Loucy (cell line): Measurements from ENCODE around the gene DBT.

Source experiments
- H2AFZ ChIP-seq: fragments of 200-600 bp; sonication (generic); 2 replicates; pipeline ENCODE4 v1.6.0; 2016; ENCODE audit warnings: antibody characterized with exemption, mild to moderate bottlenecking, low read length, moderate library complexity
- H3F3A ChIP-seq: fragments of 200-600 bp; 2 replicates; pipeline ENCODE4 v1.6.0; 2016; ENCODE audit warnings: antibody characterized with exemption, low read depth, mild to moderate bottlenecking
- H3K27me3 ChIP-seq: fragments of 200-600 bp; sonication (generic); 2 replicates; pipeline ENCODE4 v1.6.1; 2014; ENCODE audit warnings: low read length, mild to moderate bottlenecking; ENCODE audit not compliant: insufficient read depth, poor library complexity, severe bottlenecking
- H3K36me3 ChIP-seq: fragments of 200-600 bp; sonication (generic); 2 replicates; pipeline ENCODE4 v1.6.1; 2016; ENCODE audit warnings: low read length; ENCODE audit not compliant: insufficient read depth
- H3K4me1 ChIP-seq: fragments of 200-600 bp; sonication (generic); 2 replicates; pipeline ENCODE4 v1.5.1; 2014; ENCODE audit warnings: low read length, mild to moderate bottlenecking; ENCODE audit not compliant: insufficient read depth, poor library complexity, severe bottlenecking
- H3K4me2 ChIP-seq: fragments of 200-600 bp; sonication (generic); 2 replicates; pipeline ENCODE4 v1.6.0; 2014; ENCODE audit warnings: antibody characterized with exemption, low read length, low read depth, mild to moderate bottlenecking; ENCODE audit not compliant: poor library complexity, severe bottlenecking
- H3K4me3 ChIP-seq: fragments of 200-600 bp; sonication (generic); 2 replicates; pipeline ENCODE4 v1.5.1; 2014; ENCODE audit warnings: low read length, mild to moderate bottlenecking, mixed read lengths; ENCODE audit not compliant: poor library complexity, severe bottlenecking
- H3K79me2 ChIP-seq: fragments of 200-600 bp; sonication (generic); 2 replicates; pipeline ENCODE4 v1.6.1; 2014; ENCODE audit warnings: low read length; ENCODE audit not compliant: insufficient read depth
- H3K9ac ChIP-seq: fragments of 200-600 bp; sonication (generic); 2 replicates; pipeline ENCODE4 v1.6.0; 2014; ENCODE audit warnings: mild to moderate bottlenecking, low read depth, low read length, moderate library complexity; ENCODE audit not compliant: poor library complexity, severe bottlenecking
- H3K9me2 ChIP-seq: fragments of 200-600 bp; sonication (generic); replicated peaks from 2 replicates; pipeline ENCODE4 v1.6.1; 2016; ENCODE audit warnings: low read depth, low read length, mixed read lengths
- H3K9me3 ChIP-seq: fragments of 200-600 bp; sonication (generic); 2 replicates; pipeline ENCODE4 v1.6.1; 2014; ENCODE audit warnings: mild to moderate bottlenecking, antibody characterized with exemption, low read length, low read depth; ENCODE audit not compliant: insufficient read depth
- H4K20me1 ChIP-seq: fragments of 200-600 bp; sonication (generic); 2 replicates; pipeline ENCODE4 v1.6.0; 2014; ENCODE audit warnings: antibody characterized with exemption, low read length, mild to moderate bottlenecking; ENCODE audit not compliant: insufficient read depth, poor library complexity, severe bottlenecking
- CTCF ChIP-seq: fragments of 200-600 bp; sonication (generic); conservative IDR thresholded peaks from 2 replicates; pipeline ENCODE4 v1.5.1; 2014; ENCODE audit warnings: mild to moderate bottlenecking, antibody characterized with exemption, low read length
- EZH2phosphoT487 ChIP-seq: fragments of 200-600 bp; IDR thresholded peaks from 2 replicates; pipeline ENCODE4 v1.6.1; 2018; ENCODE audit warnings: antibody characterized with exemption, mild to moderate bottlenecking, moderate library complexity, borderline replicate concordance

DBT gene

GRCh38 chr1:100184536-100184935, 65.1 kb downstream of the DBT start:
- H3K4me3 ChIP-seq = no peak overlapping the region
- no peaks in the 10 kb centered on the region for H4K20me1 ChIP-seq
- no peaks in the 10 kb centered on the region for H3K9me2 ChIP-seq
- no peak for TF ChIP-seq EZH2phosphoT487
- no peak for TF ChIP-seq CTCF
- H3K27me3 ChIP-seq = no peaks in the 10 kb centered on the region
- H3K9me3 ChIP-seq = no peaks in the 10 kb centered on the region
- H3K9ac ChIP-seq = no peak overlapping the region
- no peak overlapping the region for H2AFZ ChIP-seq
- no peaks in the 10 kb centered on the region for H3K36me3 ChIP-seq
- no peaks in the 10 kb centered on the region for H3K4me1 ChIP-seq
- no peak overlapping the region for H3K4me2 ChIP-seq
- H3F3A ChIP-seq = no peaks in the 10 kb centered on the region
- H3K79me2 ChIP-seq = no peaks in the 10 kb centered on the region

- no peaks in the 10 kb centered on the region for H4K20me1 ChIP-seq
- no peaks in the 10 kb centered on the region for H3F3A ChIP-seq
- H3K9me2 ChIP-seq = no peaks in the 10 kb centered on the region
- H2AFZ ChIP-seq = no peak overlapping the region
- H3K4me2 ChIP-seq = no peak overlapping the region
- no peaks in the 10 kb centered on the region for H3K9me3 ChIP-seq
- H3K79me2 ChIP-seq = no peaks in the 10 kb centered on the region
- H3K4me1 ChIP-seq = no peaks in the 10 kb centered on the region
- TF ChIP-seq CTCF (no peak), EZH2phosphoT487 (no peak)
- no peaks in the 10 kb centered on the region for H3K27me3 ChIP-seq
- no peaks in the 10 kb centered on the region for H3K36me3 ChIP-seq
- no peak overlapping the region for H3K4me3 ChIP-seq
- no peak overlapping the region for H3K9ac ChIP-seq
Measured at GRCh38 chr1:100183370-100183769, 66.3 kb downstream of the DBT start.

GRCh38 chr1:100178091-100178490, 71.5 kb downstream of the DBT start, which contains the start of gene LRRC39:
Gene LRRC39, minus strand, starts transcription at chr1:100178256. Its CDS starts 9,740 bp downstream, at chr1:100168516.
- Histone ChIP-seq H3K79me2 (no peaks in the 10 kb centered on the region), H3K4me3 (no peak within 1 kb of the TSS), H3K9me3 (peaks cover 4% of the 10 kb centered on the region; the same call in 1 of the 2 replicates), H3F3A (no peaks in the 10 kb centered on the region), H2AFZ (no peak within 1 kb of the TSS), H3K9ac (no peak within 1 kb of the TSS), H3K4me1 (no peaks in the 10 kb centered on the region), H3K36me3 (no peaks in the 10 kb centered on the region), H4K20me1 (no peaks in the 10 kb centered on the region), H3K27me3 (no peaks in the 10 kb centered on the region), H3K4me2 (no peak within 1 kb of the TSS), H3K9me2 (no peaks in the 10 kb centered on the region)
- no peak for TF ChIP-seq CTCF
